A549 (cell line): ENCODE measurements around the gene ZDHHC17. TPM values are rescaled to one million over a fixed set of nuclear protein-coding genes. Genes with fewer than 3 reads are reported as not detected.

ENCODE experiments used
- ATAC-seq, 2 experiments: fragments of 200-7000 bp in 1 of 2; fragments of >200 bp in 1 of 2; cut with Nextera tagmentation in 1 of 2; cut with Tn5 transposase in 1 of 2; 3 replicates each; pipeline versions ENCODE4 v1.8.0 to v1.9.1; 2018 to 2020; ENCODE audit warnings: mild to moderate bottlenecking in 1 of 2, moderate library complexity in 1 of 2
- CTCF ChIA-PET: fragments of 300-600 bp; sonication (Branson Sonifier 250); formaldehyde crosslinking; extraction: SDS; loops from one replicate; lab custom pipeline; 2021; ENCODE audit warnings: antibody characterized with exemption, inconsistent platforms; lab: Yijun Ruan, JAX
- POLR2A ChIA-PET: fragments of 350-600 bp; formaldehyde crosslinking; extraction: SDS; loops from one replicate; lab custom pipeline; 2021; ENCODE audit warnings: antibody characterized with exemption, inconsistent platforms; lab: Yijun Ruan, JAX
- DNase-seq, 2 experiments: peaks; one replicate each; pipeline versions ENCODE4 v3.0.0 to v3.0.0-alpha.2; 2011 to 2016; ENCODE audit warnings: low read depth in 1 of 2, low spot score in 1 of 2
- FAIRE-seq: peaks from 2 replicates; lab custom pipeline; 2011; peaks lifted over from hg19 to GRCh38; lab: Jason Lieb, UNC
- H3K27ac ChIP-seq, 2 experiments: fragments of >200 bp; sonication (Bioruptor Twin); formaldehyde crosslinking; 3 replicates each; pipeline ENCODE4 v1.5.1; 2016 to 2017
- H3K4me1 ChIP-seq: fragments of >200 bp; sonication (Bioruptor Twin); formaldehyde crosslinking; 3 replicates; pipeline ENCODE4 v1.6.1; 2016
- H3K4me2 ChIP-seq: fragments of >200 bp; sonication (Bioruptor Twin); formaldehyde crosslinking; 3 replicates; pipeline ENCODE4 v1.6.1; 2016
- H3K4me3 ChIP-seq: fragments of >200 bp; sonication (Bioruptor Twin); formaldehyde crosslinking; 3 replicates; pipeline ENCODE4 v1.5.1; 2016
- H3K9me3 ChIP-seq: fragments of >200 bp; sonication (Bioruptor Twin); formaldehyde crosslinking; 3 replicates; pipeline ENCODE4 v1.6.1; 2016
- ATOH8 ChIP-seq: fragments of 250-450 bp; sonication (Bioruptor Pico); IDR thresholded peaks from 2 replicates; pipeline ENCODE4 v1.5.0; 2020; ENCODE audit warnings: low read depth, mild to moderate bottlenecking, moderate library complexity
- CBX2 ChIP-seq: fragments of 200-600 bp; sonication (generic); IDR thresholded peaks from 2 replicates; pipeline ENCODE4 v1.6.1; 2016; ENCODE audit warnings: low read depth, mild to moderate bottlenecking, borderline replicate concordance
- CHD4 ChIP-seq: fragments of 200-600 bp; sonication (generic); IDR thresholded peaks from 2 replicates; pipeline ENCODE4 v1.6.1; 2016; ENCODE audit warnings: antibody characterized with exemption, mild to moderate bottlenecking, borderline replicate concordance
- CTCF ChIP-seq: fragments of >200 bp; sonication (Bioruptor Twin); formaldehyde crosslinking; IDR thresholded peaks from 3 replicates; pipeline ENCODE4 v1.5.1; 2016
- EHF ChIP-seq: fragments of 250-450 bp; sonication (Bioruptor Pico); IDR thresholded peaks from 2 replicates; pipeline ENCODE4 v1.5.0; 2020; ENCODE audit warnings: mild to moderate bottlenecking
- EP300 ChIP-seq, 2 experiments: fragments of >200 bp; sonication (Bioruptor Twin); formaldehyde crosslinking; IDR thresholded peaks; 2 replicates in 1 of 2; 3 replicates in 1 of 2; pipeline ENCODE4 v1.6.1; 2016 to 2017
- HEYL ChIP-seq: fragments of 250-450 bp; sonication (Bioruptor Pico); IDR thresholded peaks from 2 replicates; pipeline ENCODE4 v1.8.0; 2021; ENCODE audit warnings: mild to moderate bottlenecking, moderate library complexity
- HOXB13 ChIP-seq: fragments of 250-450 bp; sonication (Bioruptor Pico); IDR thresholded peaks from 2 replicates; pipeline ENCODE4 v1.5.0; 2020; ENCODE audit warnings: low read depth, mild to moderate bottlenecking, moderate library complexity
- HOXB5 ChIP-seq: fragments of 250-450 bp; sonication (Bioruptor Pico); IDR thresholded peaks from 2 replicates; pipeline ENCODE4 v1.5.0; 2020; ENCODE audit warnings: mild to moderate bottlenecking, moderate library complexity
- JUN ChIP-seq, 2 experiments: fragments of >200 bp; sonication (Bioruptor Twin); formaldehyde crosslinking; IDR thresholded peaks; 2 replicates in 1 of 2; 3 replicates in 1 of 2; pipeline ENCODE4 v1.6.1; 2016 to 2017
- KDM5A ChIP-seq: fragments of 200-600 bp; sonication (generic); IDR thresholded peaks from 2 replicates; pipeline ENCODE4 v1.6.1; 2016; ENCODE audit warnings: antibody characterized with exemption, mild to moderate bottlenecking
- MAFK ChIP-seq: fragments of 450-650 bp; IDR thresholded peaks from 2 replicates; pipeline ENCODE4 v1.6.1; 2014; ENCODE audit not compliant: partially characterized antibody
- MAZ ChIP-seq: fragments of 150-350 bp; IDR thresholded peaks from 2 replicates; pipeline ENCODE4 v1.6.1; 2014; ENCODE audit warnings: antibody characterized with exemption, low read depth, low read length, borderline replicate concordance
- NFE2L2 ChIP-seq: fragments of 150-350 bp; conservative IDR thresholded peaks from 2 replicates; pipeline ENCODE4 v1.6.1; 2014; ENCODE audit warnings: low read length
- NPAS2 ChIP-seq: fragments of 250-450 bp; sonication (Bioruptor Pico); IDR thresholded peaks from 2 replicates; pipeline ENCODE4 v1.8.0; 2022; ENCODE audit warnings: mild to moderate bottlenecking, moderate library complexity, borderline replicate concordance
- PHF8 ChIP-seq: fragments of 200-600 bp; sonication (generic); IDR thresholded peaks from 2 replicates; pipeline ENCODE4 v1.6.1; 2016; ENCODE audit warnings: low read depth, mild to moderate bottlenecking, antibody characterized with exemption, moderate library complexity, borderline replicate concordance
- POLR2A ChIP-seq: IDR thresholded peaks from 2 replicates; pipeline ENCODE4 v1.6.1; 2012; ENCODE audit warnings: mild to moderate bottlenecking, low read length
- POLR2AphosphoS2 ChIP-seq: conservative IDR thresholded peaks from 2 replicates; pipeline ENCODE4 v1.6.1; 2012; ENCODE audit warnings: low read length, improper control_type of control experiment, inconsistent platforms
- RAD21 ChIP-seq, 2 experiments: fragments of >200 bp in 1 of 2; sonication (Bioruptor Twin) in 1 of 2; formaldehyde crosslinking in 1 of 2; IDR thresholded peaks in 1 of 2; conservative IDR thresholded peaks in 1 of 2; 2 replicates in 1 of 2; 3 replicates in 1 of 2; pipeline ENCODE4 v1.6.1; 2012 to 2018; ENCODE audit warnings: inconsistent platforms in 1 of 2
- RARB ChIP-seq: fragments of 250-450 bp; sonication (Bioruptor Pico); IDR thresholded peaks from 2 replicates; pipeline ENCODE4 v1.8.0; 2021; ENCODE audit warnings: mild to moderate bottlenecking, moderate library complexity
- RNF2 ChIP-seq: fragments of 200-600 bp; sonication (generic); IDR thresholded peaks from 2 replicates; pipeline ENCODE4 v1.6.1; 2016; ENCODE audit warnings: low read depth, mild to moderate bottlenecking, antibody characterized with exemption, moderate library complexity, borderline replicate concordance
- SMC3 ChIP-seq: fragments of >200 bp; sonication (Bioruptor Twin); formaldehyde crosslinking; IDR thresholded peaks from 3 replicates; pipeline ENCODE4 v1.6.1; 2018; ENCODE audit warnings: inconsistent platforms
- SREBF2 ChIP-seq: fragments of 450-650 bp; IDR thresholded peaks from 2 replicates; pipeline ENCODE4 v1.6.1; 2014; ENCODE audit warnings: mild to moderate bottlenecking, moderate library complexity
- TFCP2L1 ChIP-seq: fragments of 250-450 bp; sonication (Bioruptor Pico); IDR thresholded peaks from 2 replicates; pipeline ENCODE4 v1.5.0; 2021; ENCODE audit warnings: mild to moderate bottlenecking
- TP53 ChIP-seq: fragments of 250-450 bp; sonication (Bioruptor Pico); IDR thresholded peaks from 2 replicates; pipeline ENCODE4 v1.5.0; 2021; ENCODE audit warnings: mild to moderate bottlenecking, moderate library complexity
- ZNF302 ChIP-seq: fragments of 250-450 bp; sonication (Bioruptor Pico); IDR thresholded peaks from 2 replicates; pipeline ENCODE4 v1.9.0; 2021; ENCODE audit warnings: inconsistent platforms, mild to moderate bottlenecking, moderate library complexity
- WGBS: methylation state at CpG from one replicate; pipeline ENCODE4 v1.1.6; 2017; ENCODE audit errors: missing lambda C conversion rate; 5-methylcytosine and 5-hydroxymethylcytosine counted together
- polyA plus RNA-seq, 4 experiments: library from polyadenylated mRNA; depleted of rRNA in 3 of 4; stranded (reverse); fragments of >200 nt; fragmentation: RNase III in 1 of 4; extraction: RNeasy Plus Mini Kit Qiagen cat#74134 plus additional on column Dnase treatment in 1 of 4; gene quantifications; 2 replicates in 3 of 4; 3 replicates in 1 of 4; pipeline ENCODE4 v1.2.3, GENCODE V29; 2011 to 2017
- TF ChIP-seq, protein P1 (sequence below): IDR thresholded peaks from 2 replicates; pipeline ENCODE4 v1.6.1; 2012
- TF ChIP-seq, protein P2 (sequence below): fragments of 150-350 bp; IDR thresholded peaks from 2 replicates; pipeline ENCODE4 v1.6.1; 2014; ENCODE audit warnings: low read depth, mild to moderate bottlenecking, low read length

Gene ZDHHC17
- polyA plus RNA-seq, 2 of the 4 experiments (the other 2 are of a cell fraction) = 28.1 to 54.8 TPM

DNA sequence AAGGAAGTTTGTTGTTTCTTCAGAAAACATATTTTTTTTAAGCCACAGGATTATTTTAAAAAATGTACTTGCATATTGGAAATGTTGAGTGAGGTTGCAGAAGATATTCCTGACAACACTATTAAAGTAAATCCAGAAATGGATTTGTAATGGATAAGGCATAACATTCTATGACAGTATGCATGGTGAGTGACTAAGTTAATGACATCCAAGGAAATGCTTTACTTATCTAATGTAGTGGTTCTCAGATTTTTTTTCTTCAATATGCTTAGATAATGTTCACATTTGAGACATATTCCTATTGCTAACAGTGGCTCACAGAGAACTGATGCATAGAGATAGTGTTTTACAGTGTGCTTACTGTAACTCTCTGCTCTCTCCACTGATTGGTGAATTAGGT is 49.4 kb downstream of the ZDHHC17 start:
- DNase-seq (no peak), ATAC-seq (no peak), FAIRE-seq (no peak)
- H3K4me2 ChIP-seq = no peak overlapping the region
- H3K4me1 ChIP-seq = no peaks in the 10 kb centered on the region
- CTCF ChIA-PET = no interaction called here
- H3K4me3 ChIP-seq = no peak overlapping the region
- no peak for TF ChIP-seq SREBF2
- no peak for TF ChIP-seq POLR2A
- TF ChIP-seq PHF8 = no peak
- TF ChIP-seq ATOH8 (CRISPR knock-in tag) = no peak
- TF ChIP-seq HOXB5 (CRISPR knock-in tag) = no peak
- TF ChIP-seq POLR2AphosphoS2 = no peak
- no peak for TF ChIP-seq RNF2
- TF ChIP-seq EP300 (IDR thresholded peaks at IDR 0.05) = no peak
- no peak for TF ChIP-seq TP53 (CRISPR knock-in tag)
- TF ChIP-seq EHF (CRISPR knock-in tag) = no peak
- no peak for TF ChIP-seq NFE2L2
- POLR2A ChIA-PET = no interaction called here
- H3K27ac ChIP-seq = no peak overlapping the region
- no peaks in the 10 kb centered on the region for H3K9me3 ChIP-seq

DNA sequence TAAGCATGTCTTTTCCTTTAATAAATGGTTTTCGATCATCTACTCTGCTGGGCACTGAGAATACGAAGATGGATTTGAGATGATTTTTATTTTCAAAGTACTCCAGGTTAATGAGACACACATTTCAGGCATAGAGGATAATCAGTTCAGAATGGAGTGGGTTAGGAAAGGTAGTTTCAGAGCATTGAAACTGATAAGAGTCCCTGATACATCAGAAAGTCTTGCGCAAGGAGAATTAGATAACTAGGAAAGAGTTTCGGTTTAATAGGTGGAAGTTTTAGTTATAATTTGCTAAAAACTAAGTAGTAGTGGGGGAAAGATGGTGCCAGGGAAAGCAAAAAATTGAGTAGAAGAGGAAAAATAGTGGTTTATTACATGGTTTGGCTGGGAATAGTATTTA is 50.1 kb downstream of the ZDHHC17 start:
- FAIRE-seq = no peak
- Histone ChIP-seq H3K27ac (no peak overlapping the region), H3K4me2 (no peak overlapping the region), H3K9me3 (no peaks in the 10 kb centered on the region), H3K4me3 (no peak overlapping the region), H3K4me1 (no peaks in the 10 kb centered on the region)
- no peak for DNase-seq
- no peak for ATAC-seq
- CTCF ChIA-PET = no interaction called here
- POLR2A ChIA-PET = no interaction called here
- WGBS = 95% methylated on average over 4 of the region's 4 CpGs
- TF ChIP-seq SMC3 = no peak

- TF ChIP-seq CBX2 (no peak), CHD4 (no peak), MAZ (no peak), KDM5A (no peak), RAD21 (conservative IDR thresholded peaks at IDR 0.05 in 1 of 2, IDR thresholded peaks at IDR 0.05 in 1 of 2) (peak; percentile 53 to 67; a peak in 4 of 5 replicates), CTCF (peak; percentile 64), ATOH8 (CRISPR knock-in tag) (no peak), MAFK (no peak), RARB (CRISPR knock-in tag) (no peak), RNF2 (no peak), ZNF302 (no peak), JUN (IDR thresholded peaks at IDR 0.05) (no peak), SMC3 (peak; percentile 43; the same call in 2 of the 3 replicates), NPAS2 (CRISPR knock-in tag) (no peak), HEYL (CRISPR knock-in tag) (no peak), TFCP2L1 (no peak), HOXB13 (CRISPR knock-in tag) (no peak)
- TF ChIP-seq, protein P1, sequence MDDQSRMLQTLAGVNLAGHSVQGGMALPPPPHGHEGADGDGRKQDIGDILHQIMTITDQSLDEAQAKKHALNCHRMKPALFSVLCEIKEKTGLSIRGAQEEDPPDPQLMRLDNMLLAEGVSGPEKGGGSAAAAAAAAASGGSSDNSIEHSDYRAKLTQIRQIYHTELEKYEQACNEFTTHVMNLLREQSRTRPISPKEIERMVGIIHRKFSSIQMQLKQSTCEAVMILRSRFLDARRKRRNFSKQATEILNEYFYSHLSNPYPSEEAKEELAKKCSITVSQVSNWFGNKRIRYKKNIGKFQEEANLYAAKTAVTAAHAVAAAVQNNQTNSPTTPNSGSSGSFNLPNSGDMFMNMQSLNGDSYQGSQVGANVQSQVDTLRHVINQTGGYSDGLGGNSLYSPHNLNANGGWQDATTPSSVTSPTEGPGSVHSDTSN = no peak
- TF ChIP-seq, protein P2, sequence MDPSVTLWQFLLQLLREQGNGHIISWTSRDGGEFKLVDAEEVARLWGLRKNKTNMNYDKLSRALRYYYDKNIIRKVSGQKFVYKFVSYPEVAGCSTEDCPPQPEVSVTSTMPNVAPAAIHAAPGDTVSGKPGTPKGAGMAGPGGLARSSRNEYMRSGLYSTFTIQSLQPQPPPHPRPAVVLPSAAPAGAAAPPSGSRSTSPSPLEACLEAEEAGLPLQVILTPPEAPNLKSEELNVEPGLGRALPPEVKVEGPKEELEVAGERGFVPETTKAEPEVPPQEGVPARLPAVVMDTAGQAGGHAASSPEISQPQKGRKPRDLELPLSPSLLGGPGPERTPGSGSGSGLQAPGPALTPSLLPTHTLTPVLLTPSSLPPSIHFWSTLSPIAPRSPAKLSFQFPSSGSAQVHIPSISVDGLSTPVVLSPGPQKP = no peak
- Histone ChIP-seq H3K9me3 (no peaks in the 10 kb centered on the region), H3K27ac (no peak overlapping the region), H3K4me3 (no peak overlapping the region), H3K4me1 (no peaks in the 10 kb centered on the region), H3K4me2 (no peak overlapping the region)
- ATAC-seq (peak; percentile 78 to 91; a peak in 5 of 6 replicates), FAIRE-seq (no peak), DNase-seq (peak; percentile 39 to 52)
- CTCF ChIA-PET = interaction anchor here (0.5 to 2.3 kb wide), 9 partner anchors 11 to 204 kb away, joined by 3 to 11 read pairs (median 5); no protein-coding TSS in a partner anchor
- 21% methylated on average over 2 of the region's 2 CpGs for WGBS
- POLR2A ChIA-PET = no interaction called here
These were observed 57.1 kb downstream of the ZDHHC17 start for GRCh38 chr12:76820888-76821482.
